DOHH2 (cell line): ENCODE data around the gene METTL26.

Experiments used
- CTCF ChIP-seq: fragments of 200-600 bp; sonication (generic); IDR thresholded peaks from one replicate; pipeline ENCODE4 v1.5.1; 2014; ENCODE audit warnings: antibody characterized with exemption, mild to moderate bottlenecking, low read depth, low read length; ENCODE audit not compliant: poor library complexity, severe bottlenecking
- EZH2phosphoT487 ChIP-seq: fragments of 200-600 bp; sonication (generic); IDR thresholded peaks from 2 replicates; pipeline ENCODE4 v1.6.1; 2017; ENCODE audit warnings: borderline replicate concordance, mild to moderate bottlenecking, antibody characterized with exemption, low read length, moderate library complexity, mixed read lengths

- TF ChIP-seq CTCF (no peak), EZH2phosphoT487 (no peak)
Measured at GRCh38 chr16:633336-634050, 2.6 kb downstream of the METTL26 start.
